GM23338 (cell line): ENCODE results near the gene PPHLN1. TPM values are rescaled to one million over a fixed set of nuclear protein-coding genes. Genes with fewer than 3 reads are reported as not detected.

Source experiments
- ATAC-seq: fragments of 200-7000 bp; cut with Tn5 transposase; 3 replicates; pipeline ENCODE4 v1.9.1; 2020
- DNase-seq: peaks from one replicate; pipeline ENCODE4 v3.0.0-alpha.2; 2015; ENCODE audit warnings: low spot score
- H2AFZ ChIP-seq: fragments of 200-600 bp; sonication (generic); 2 replicates; pipeline ENCODE4 v1.8.0; 2016; ENCODE audit warnings: antibody characterized with exemption, mild to moderate bottlenecking, moderate library complexity
- H3F3A ChIP-seq: fragments of 200-600 bp; sonication (generic); replicated peaks from 2 replicates; pipeline ENCODE4 v1.8.0; 2017; ENCODE audit warnings: antibody characterized with exemption, mixed run types, low read depth
- H3K27ac ChIP-seq: fragments of 200-600 bp; sonication (generic); 2 replicates; pipeline ENCODE4 v1.6.1; 2016; ENCODE audit warnings: low read depth
- H3K27me3 ChIP-seq: fragments of 200-600 bp; sonication (generic); 2 replicates; pipeline ENCODE4 v1.8.0; 2016; ENCODE audit warnings: mild to moderate bottlenecking, mixed run types, moderate library complexity; ENCODE audit not compliant: insufficient read depth
- H3K36me3 ChIP-seq: fragments of 200-600 bp; sonication (generic); 2 replicates; pipeline ENCODE4 v1.8.0; 2016; ENCODE audit warnings: mild to moderate bottlenecking; ENCODE audit not compliant: insufficient read depth
- H3K4me1 ChIP-seq: fragments of 200-600 bp; sonication (generic); 2 replicates; pipeline ENCODE4 v1.8.0; 2016; ENCODE audit warnings: mild to moderate bottlenecking, moderate library complexity; ENCODE audit not compliant: insufficient read depth
- H3K4me2 ChIP-seq: fragments of 200-600 bp; sonication (generic); 2 replicates; pipeline ENCODE4 v1.7.1; 2017; ENCODE audit warnings: mixed run types
- H3K4me3 ChIP-seq: fragments of 200-600 bp; sonication (generic); 2 replicates; pipeline ENCODE4 v1.6.1; 2016; ENCODE audit warnings: mixed run types
- H3K79me2 ChIP-seq: fragments of 200-600 bp; sonication (generic); replicated peaks from 2 replicates; pipeline ENCODE4 v1.8.0; 2017; ENCODE audit warnings: mild to moderate bottlenecking; ENCODE audit not compliant: insufficient read depth
- H3K9me2 ChIP-seq: fragments of 200-600 bp; sonication (generic); 2 replicates; pipeline ENCODE4 v1.8.0; 2017; ENCODE audit not compliant: insufficient read depth
- H4K20me1 ChIP-seq: fragments of 200-600 bp; sonication (generic); replicated peaks from 2 replicates; pipeline ENCODE4 v1.8.0; 2017; ENCODE audit warnings: mild to moderate bottlenecking; ENCODE audit not compliant: insufficient read depth
- H3K27ac Mint-ChIP-seq: 2 replicates; pipeline ENCODE4 v1.8.0; 2020; ENCODE audit warnings: inconsistent platforms, mild to moderate bottlenecking, moderate library complexity, mixed read lengths
- H3K27me3 Mint-ChIP-seq: 3 replicates; pipeline ENCODE4 v1.8.0; 2022; ENCODE audit warnings: low read depth, mild to moderate bottlenecking, moderate library complexity, mixed read lengths, inconsistent platforms; ENCODE audit not compliant: insufficient read depth, poor library complexity
- H3K36me3 Mint-ChIP-seq: 3 replicates; pipeline ENCODE4 v1.8.0; 2021; ENCODE audit warnings: low read depth, mild to moderate bottlenecking, inconsistent platforms, moderate library complexity, mixed read lengths
- H3K4me1 Mint-ChIP-seq: 3 replicates; pipeline ENCODE4 v1.8.0; 2020; ENCODE audit warnings: mild to moderate bottlenecking, inconsistent platforms, mixed read lengths
- H3K4me3 Mint-ChIP-seq: 3 replicates; pipeline ENCODE4 v1.8.0; 2021; ENCODE audit warnings: moderate library complexity, mild to moderate bottlenecking, inconsistent platforms, mixed read lengths
- H3K9me3 Mint-ChIP-seq: 3 replicates; pipeline ENCODE4 v1.8.0; 2020; ENCODE audit warnings: moderate library complexity, mild to moderate bottlenecking, inconsistent platforms, mixed read lengths
- CREB1 ChIP-seq: fragments of 250-450 bp; sonication (Bioruptor Pico); IDR thresholded peaks from 2 replicates; pipeline ENCODE4 v1.5.0; 2020; ENCODE audit warnings: low read depth, mild to moderate bottlenecking, moderate library complexity
- CTCF ChIP-seq, 2 experiments: fragments of 200-600 bp in 1 of 2; sonication (generic) in 1 of 2; conservative IDR thresholded peaks; 2 replicates each; pipeline versions ENCODE4 v1.5.1 to v1.6.1; 2016 to 2017; ENCODE audit warnings: antibody characterized with exemption in 2 of 2, low read depth in 2 of 2, mild to moderate bottlenecking in 2 of 2, moderate library complexity in 1 of 2
- ETS1 ChIP-seq: IDR thresholded peaks from 2 replicates; pipeline ENCODE4 v1.6.1; 2016; ENCODE audit warnings: antibody characterized with exemption
- EZH2 ChIP-seq: fragments of 200-600 bp; sonication (generic); IDR thresholded peaks from one replicate; pipeline ENCODE4 v1.8.0; 2017; ENCODE audit warnings: antibody characterized with exemption, mild to moderate bottlenecking, low read depth; ENCODE audit not compliant: unreplicated experiment
- EZH2phosphoT487 ChIP-seq: fragments of 200-600 bp; sonication (generic); IDR thresholded peaks from one replicate; pipeline ENCODE4 v1.8.1; 2018; ENCODE audit warnings: antibody characterized with exemption; ENCODE audit not compliant: unreplicated experiment
- JUNB ChIP-seq: IDR thresholded peaks from one replicate; pipeline ENCODE4 v1.6.1; 2016; ENCODE audit warnings: antibody characterized with exemption; ENCODE audit not compliant: unreplicated experiment
- NANOG ChIP-seq: IDR thresholded peaks from 2 replicates; pipeline ENCODE4 v1.6.1; 2016; ENCODE audit warnings: antibody characterized with exemption, borderline replicate concordance
- POLR2AphosphoS5 ChIP-seq: IDR thresholded peaks from 2 replicates; pipeline ENCODE4 v1.6.1; 2016; ENCODE audit warnings: antibody characterized with exemption, low read depth
- STAT1 ChIP-seq: IDR thresholded peaks from one replicate; pipeline ENCODE4 v1.6.1; 2016; ENCODE audit warnings: antibody characterized with exemption; ENCODE audit not compliant: unreplicated experiment
- ZNF114 ChIP-seq: fragments of 250-450 bp; sonication (Bioruptor Pico); IDR thresholded peaks from 2 replicates; pipeline ENCODE4 v1.5.0; 2020; ENCODE audit warnings: mild to moderate bottlenecking, moderate library complexity
- ZNF331 ChIP-seq: fragments of 250-450 bp; sonication (Bioruptor Pico); IDR thresholded peaks from 2 replicates; pipeline ENCODE4 v1.5.0; 2020; ENCODE audit warnings: low read depth, mild to moderate bottlenecking, moderate library complexity
- ZNF462 ChIP-seq: fragments of 250-450 bp; sonication (Bioruptor Pico); IDR thresholded peaks from 2 replicates; pipeline ENCODE4 v1.5.0; 2020; ENCODE audit warnings: mild to moderate bottlenecking, moderate library complexity
- polyA plus RNA-seq: library from polyadenylated mRNA; unstranded; fragments of >200 nt; fragmentation: Nextera tagmentation; extraction: Ambion mirVana; gene quantifications from 2 replicates; pipeline ENCODE4 v1.2.1, GENCODE V29; 2016
- total RNA-seq: library from RNA; depleted of rRNA; stranded (reverse); fragments of >200 nt; shearing (Covaris generic); gene quantifications from 2 replicates; pipeline ENCODE4 v1.2.3, GENCODE V29; 2014

PPHLN1 gene
- total and polyA plus RNA-seq, 2 experiments from 2014 or later = 93.0 to 103 TPM

- H3K27me3 ChIP-seq = no peaks in the 10 kb centered on the region
- no peaks in the 10 kb centered on the region for H3K36me3 ChIP-seq
- no peak overlapping the region for H3K4me3 ChIP-seq
- no peak overlapping the region for H3K4me2 ChIP-seq
- H4K20me1 ChIP-seq = peaks cover 15% of the 10 kb centered on the region
- no peak overlapping the region for H3K27ac Mint-ChIP-seq
- H3K4me3 Mint-ChIP-seq = no peak overlapping the region
- no peaks in the 10 kb centered on the region for H3K27me3 Mint-ChIP-seq
- H3K36me3 Mint-ChIP-seq = no peaks in the 10 kb centered on the region; the same call in 2 of the 3 replicates
- no peaks in the 10 kb centered on the region for H3K4me1 Mint-ChIP-seq
- DNase-seq (no peak), ATAC-seq (no peak)
- H3K9me2 ChIP-seq = no peaks in the 10 kb centered on the region
- no peaks in the 10 kb centered on the region for H3K9me3 Mint-ChIP-seq
- no peak overlapping the region for H2AFZ ChIP-seq
- H3K4me1 ChIP-seq = no peaks in the 10 kb centered on the region
- H3K27ac ChIP-seq = no peak overlapping the region
- peaks cover 96% of the 10 kb centered on the region for H3K79me2 ChIP-seq
- no peaks in the 10 kb centered on the region for H3F3A ChIP-seq
- TF ChIP-seq EZH2phosphoT487 = no peak
- no peak for TF ChIP-seq NANOG
- no peak for TF ChIP-seq CREB1 (CRISPR knock-in tag)
- no peak for TF ChIP-seq ZNF114
- TF ChIP-seq STAT1 = no peak
- no peak for TF ChIP-seq ZNF331 (CRISPR knock-in tag)
- TF ChIP-seq POLR2AphosphoS5 = no peak
- TF ChIP-seq ETS1 = no peak
- TF ChIP-seq JUNB = no peak
- TF ChIP-seq EZH2 = no peak
Observed at GRCh38 chr12:42342028-42342427, 16.1 kb downstream of the PPHLN1 start.

GRCh38 chr12:42343721-42344120, 17.8 kb downstream of the PPHLN1 start:
- Histone ChIP-seq H3K4me3 (no peak overlapping the region), H3K27me3 (no peaks in the 10 kb centered on the region), H2AFZ (no peak overlapping the region), H3K4me2 (no peak overlapping the region), H3F3A (no peaks in the 10 kb centered on the region), H3K9me2 (no peaks in the 10 kb centered on the region), H3K27ac (no peak overlapping the region), H3K4me1 (no peaks in the 10 kb centered on the region), H4K20me1 (peaks cover 14% of the 10 kb centered on the region), H3K36me3 (no peaks in the 10 kb centered on the region), H3K79me2 (peaks cover 97% of the 10 kb centered on the region)
- H3K27me3 Mint-ChIP-seq = no peaks in the 10 kb centered on the region
- ATAC-seq (no peak), DNase-seq (no peak)
- no peak overlapping the region for H3K27ac Mint-ChIP-seq
- peaks cover 12% of the 10 kb centered on the region; the same call in 2 of the 3 replicates for H3K36me3 Mint-ChIP-seq
- H3K4me3 Mint-ChIP-seq = no peak overlapping the region
- H3K9me3 Mint-ChIP-seq = no peaks in the 10 kb centered on the region
- no peaks in the 10 kb centered on the region for H3K4me1 Mint-ChIP-seq
- TF ChIP-seq JUNB (no peak), CTCF (conservative IDR thresholded peaks at IDR 0.05; ENCODE audit: low read depth in 2 of 2) (no peak), POLR2AphosphoS5 (no peak), ZNF462 (CRISPR knock-in tag) (no peak), EZH2phosphoT487 (no peak), EZH2 (no peak)
